ENCODE data around the gene ARHGEF4.

Gene ARHGEF4

DNA sequence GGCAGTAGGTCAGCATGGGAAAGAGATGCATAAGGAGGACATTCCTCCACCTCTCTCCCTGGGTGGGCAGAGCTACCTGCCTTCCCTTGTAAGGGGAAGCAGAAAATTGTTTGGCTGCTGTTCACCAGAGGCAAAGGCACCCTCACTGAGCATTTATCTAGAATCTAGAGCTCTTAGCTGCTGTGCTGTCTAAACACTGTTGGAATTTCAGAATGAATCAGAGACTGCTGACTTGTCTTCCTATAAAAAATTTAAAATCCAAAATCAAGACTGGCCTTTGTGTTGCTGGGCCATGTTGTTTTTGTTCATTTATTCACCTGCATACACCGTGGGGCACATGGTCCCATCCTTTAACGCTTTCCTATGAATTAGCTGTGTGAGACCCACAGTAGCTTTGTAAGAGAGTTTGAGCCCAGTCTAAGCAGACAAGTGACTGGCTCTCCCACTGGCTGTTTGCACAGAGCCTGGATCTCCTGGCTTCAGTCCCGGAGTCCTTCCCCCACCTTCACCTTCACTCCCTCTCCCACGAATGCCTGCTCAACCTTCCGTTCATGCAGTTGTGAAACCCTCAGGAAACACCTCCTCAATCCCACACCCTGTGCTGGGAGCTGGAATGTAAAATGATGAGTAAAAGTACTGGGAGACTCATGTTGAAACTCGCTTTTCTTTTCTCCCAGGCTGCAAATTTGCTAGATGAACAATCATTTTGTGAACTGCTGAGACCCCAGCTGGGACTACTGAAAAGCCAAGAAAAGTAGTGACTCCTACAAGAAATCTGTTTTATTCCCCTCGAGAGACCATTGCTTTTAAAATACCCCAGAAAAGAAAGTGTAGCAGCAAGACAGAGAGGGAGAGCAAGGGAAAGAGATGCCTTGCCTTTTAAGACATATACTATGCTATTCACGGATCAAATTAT is 180.4 kb downstream of the ARHGEF4 start:
- TF ChIP-seq CTCF (IDR thresholded peaks at IDR 0.05) = no peak

- no peak for TF ChIP-seq CTCF (IDR thresholded peaks at IDR 0.05)
Measured at GRCh38 chr2:131022731-131023130, 186.0 kb downstream of the ARHGEF4 start.

DNA sequence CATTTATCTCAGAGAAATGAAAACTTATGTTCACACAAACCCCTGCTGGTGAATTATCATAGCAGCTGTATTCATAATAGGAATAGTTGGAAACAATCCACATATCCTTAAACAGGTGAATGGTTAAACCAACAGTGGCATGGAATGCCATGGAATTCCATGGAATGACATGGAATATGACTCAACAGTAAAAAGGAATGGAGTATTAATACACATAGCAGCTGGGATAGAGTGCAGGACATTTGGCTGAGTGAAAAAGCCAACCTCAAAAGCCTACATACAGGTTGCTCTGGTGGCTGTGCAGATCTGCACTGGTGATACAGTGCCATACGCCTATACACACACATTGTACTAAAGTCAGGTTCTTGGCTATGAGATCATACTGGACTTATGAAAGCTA is 187.0 kb downstream of the ARHGEF4 start:
- TF ChIP-seq CTCF (IDR thresholded peaks at IDR 0.05) = no peak

- TF ChIP-seq CTCF (IDR thresholded peaks at IDR 0.05) = no peak
Measured at GRCh38 chr2:131026919-131027318, 190.2 kb downstream of the ARHGEF4 start.

- no peak for TF ChIP-seq CTCF (IDR thresholded peaks at IDR 0.05)
Measured at GRCh38 chr2:131027566-131028528, 191.1 kb downstream of the ARHGEF4 start.

- no peak for TF ChIP-seq CTCF (IDR thresholded peaks at IDR 0.05)
Measured at GRCh38 chr2:131029812-131030211, 193.1 kb downstream of the ARHGEF4 start.

GRCh38 chr2:131030478-131030971 is 193.8 kb downstream of the ARHGEF4 start:
- no peak for TF ChIP-seq CTCF (IDR thresholded peaks at IDR 0.05)

All from LNCAP (cell line).